Retina (tissue), 1 donor: ENCODE results near the gene IPO13.
A peak's percentile ranks its signal among the peaks of the same experiment; 100 is the strongest.

ENCODE experiments used
- DNase-seq: peaks from one replicate; pipeline ENCODE4 v3.0.0-alpha.2; 2016

Gene IPO13

DNA sequence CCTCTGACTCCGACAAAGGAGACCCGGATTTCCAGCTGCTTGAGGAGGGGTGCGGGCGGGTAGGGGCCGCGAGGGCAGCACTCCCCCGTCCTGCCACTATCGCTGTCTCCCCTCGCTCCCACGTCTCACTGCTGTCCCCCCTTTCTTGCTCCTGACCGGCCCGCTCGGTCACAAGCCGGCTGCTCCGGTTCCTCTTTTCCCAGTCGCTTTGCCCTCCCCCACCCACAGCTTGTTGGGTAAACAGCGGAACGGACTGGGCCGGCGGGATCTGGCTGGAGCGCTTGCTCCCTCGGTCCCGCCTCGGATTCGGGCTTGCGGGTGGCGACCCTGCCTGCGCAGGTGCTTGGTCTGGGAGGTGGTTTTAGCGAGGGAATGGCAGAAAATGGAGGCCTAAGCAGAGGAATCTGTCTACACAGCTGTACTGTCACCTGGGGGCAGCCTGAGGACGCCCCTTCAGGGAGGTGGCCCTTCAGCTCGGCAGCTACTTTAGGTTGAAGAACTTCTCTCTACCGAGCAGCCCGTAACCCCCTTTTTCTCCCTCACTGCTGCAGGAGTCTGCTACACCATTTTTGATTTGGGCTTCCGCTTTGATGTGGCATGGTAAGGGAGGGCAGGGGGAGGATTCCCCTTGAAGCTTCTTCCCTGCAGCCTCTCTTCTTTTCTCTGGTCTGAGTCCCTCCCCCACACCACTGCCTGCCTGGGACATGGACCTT, 28.7 kb downstream of the IPO13 start:
- no peak for DNase-seq

DNA sequence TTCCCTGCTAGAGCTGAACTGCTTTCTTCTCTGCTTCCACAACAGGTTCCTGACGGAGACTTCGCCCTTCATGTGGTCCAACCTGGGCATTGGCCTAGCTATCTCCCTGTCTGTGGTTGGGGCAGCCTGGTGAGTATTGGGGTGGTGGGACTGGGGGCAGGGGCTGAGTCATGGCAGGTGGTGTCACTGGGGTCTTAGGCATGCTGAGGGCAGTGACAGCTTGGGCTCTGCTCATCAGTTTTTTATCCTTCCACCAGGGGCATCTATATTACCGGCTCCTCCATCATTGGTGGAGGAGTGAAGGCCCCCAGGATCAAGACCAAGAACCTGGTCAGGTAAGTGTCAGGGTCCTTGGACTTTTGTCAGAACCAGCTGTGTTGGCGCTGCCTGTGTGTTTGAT, 29.3 kb downstream of the IPO13 start:
- DNase-seq = no peak

DNA sequence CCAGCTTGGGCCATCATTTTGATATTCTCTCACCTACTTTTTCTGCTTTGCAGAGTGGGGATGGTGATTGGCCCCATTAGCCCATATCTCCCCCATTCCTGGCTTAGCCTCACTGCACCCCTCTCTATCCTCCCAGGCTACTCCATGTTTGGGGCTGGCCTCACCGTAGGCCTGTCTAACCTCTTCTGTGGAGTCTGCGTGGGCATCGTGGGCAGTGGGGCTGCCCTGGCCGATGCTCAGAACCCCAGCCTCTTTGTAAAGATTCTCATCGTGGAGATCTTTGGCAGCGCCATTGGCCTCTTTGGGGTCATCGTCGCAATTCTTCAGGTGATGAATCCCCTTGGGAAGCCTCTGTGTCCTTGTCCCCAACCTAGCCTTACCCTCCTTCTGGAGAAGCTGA, 30.1 kb downstream of the IPO13 start:
- DNase-seq = no peak

DNA sequence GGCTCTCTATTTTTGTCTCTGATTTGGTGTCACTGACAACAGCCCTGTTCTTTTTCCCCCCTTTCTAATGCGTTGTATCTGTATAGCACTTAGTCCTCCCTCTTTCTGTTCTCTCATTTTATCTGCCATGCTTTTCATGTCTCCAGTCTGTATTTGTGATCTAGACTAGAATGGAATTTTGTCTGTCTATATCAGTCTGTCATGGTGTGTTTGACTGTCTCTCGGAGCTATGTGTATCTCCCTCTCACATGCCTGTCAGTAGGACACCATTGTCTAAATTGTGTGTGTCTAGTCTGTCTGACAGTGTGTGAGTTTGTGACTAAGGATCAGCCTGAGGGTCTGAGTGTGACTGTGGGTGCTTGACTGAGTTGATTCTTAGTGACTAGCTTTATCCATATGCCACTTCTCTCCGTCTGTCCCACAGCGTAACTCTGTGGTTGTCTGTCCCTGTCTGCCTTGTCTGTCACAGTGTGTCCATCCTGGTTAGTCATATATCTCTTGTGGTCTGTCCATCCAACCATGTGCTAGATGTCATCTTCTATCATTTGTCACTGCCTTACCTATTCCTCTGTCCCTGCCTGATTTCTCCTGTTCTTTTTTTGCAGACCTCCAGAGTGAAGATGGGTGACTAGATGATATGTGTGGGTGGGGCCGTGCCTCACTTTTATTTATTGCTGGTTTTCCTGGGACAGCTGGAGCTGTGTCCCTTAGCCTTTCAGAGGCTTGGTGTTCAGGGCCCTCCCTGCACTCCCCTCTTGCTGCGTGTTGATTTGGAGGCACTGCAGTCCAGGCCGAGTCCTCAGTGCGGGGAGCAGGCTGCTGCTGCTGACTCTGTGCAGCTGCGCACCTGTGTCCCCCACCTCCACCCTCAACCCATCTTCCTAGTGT, 30.9 kb downstream of the IPO13 start:
- DNase-seq = no peak

DNA sequence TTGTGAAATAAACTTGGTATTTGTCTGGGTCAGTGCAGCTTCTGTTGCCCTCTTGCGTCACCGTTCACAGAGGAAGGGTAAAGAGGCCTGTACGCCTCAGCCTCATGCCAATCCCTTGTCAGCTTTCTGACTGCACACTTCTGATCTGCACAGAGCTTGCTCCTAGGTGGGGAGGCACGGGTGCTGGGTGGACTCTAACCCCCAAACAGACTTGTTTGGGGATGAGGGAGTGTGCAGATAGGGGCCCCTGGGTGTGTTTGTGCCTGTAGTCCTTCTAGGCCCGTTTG, 31.5 kb downstream of the IPO13 start:
- no peak for DNase-seq

DNA sequence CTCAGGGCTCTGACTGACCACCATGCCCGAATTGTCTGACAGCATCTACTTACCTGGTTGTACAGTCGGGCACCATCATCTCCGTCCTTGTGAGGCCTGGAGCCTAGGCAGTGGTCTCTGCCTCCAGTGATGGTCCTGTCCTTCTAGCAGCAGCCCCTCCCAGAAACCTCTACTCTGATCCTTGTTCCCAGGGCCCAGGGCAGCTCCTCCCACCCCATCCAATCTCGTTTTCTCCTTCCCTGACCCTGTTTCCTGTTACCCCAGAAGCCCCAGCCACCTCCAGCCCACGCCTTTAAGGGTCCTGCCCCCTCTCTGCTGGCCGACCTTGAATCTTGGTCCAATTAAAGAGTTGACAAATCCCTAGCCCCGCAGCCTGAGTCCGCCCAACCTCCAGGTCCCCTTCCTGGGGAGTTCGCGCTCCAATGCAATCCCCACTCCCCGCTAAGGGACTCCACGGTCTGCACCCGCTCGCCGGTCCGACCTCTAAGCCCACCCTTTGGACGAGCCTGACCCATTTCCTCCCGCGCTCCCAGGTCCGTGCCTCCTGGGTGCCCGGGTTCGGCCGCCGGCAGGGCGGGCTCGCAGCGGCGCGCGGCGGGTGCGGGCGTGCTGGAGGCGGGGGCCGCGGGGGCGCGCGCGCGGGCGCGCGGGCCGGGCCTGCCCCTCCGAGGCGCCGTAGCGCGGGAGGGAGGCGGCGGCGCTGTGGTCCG, 32.0 kb downstream of the IPO13 start, which contains the start of gene B4GALT2:
Gene B4GALT2, plus strand, starts transcription at position 660 of the 710 bp plus-strand sequence. CDS start 1,951 bp downstream, outside the sequence.
- peak; percentile 71 for DNase-seq

DNA sequence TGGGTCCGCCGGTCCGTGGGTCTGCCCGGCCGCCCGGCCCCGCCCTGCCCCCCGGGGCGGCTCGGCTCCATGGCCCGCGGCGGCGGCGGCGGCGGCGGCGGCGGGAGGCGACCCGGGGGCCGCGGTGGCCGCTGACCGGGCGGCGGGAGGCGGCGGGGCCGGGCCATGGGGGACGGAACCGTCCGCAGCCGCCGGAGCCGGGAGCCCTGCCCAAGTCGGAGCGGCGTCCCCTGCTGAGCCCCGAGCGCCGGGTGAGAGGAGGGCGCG, 32.4 kb downstream of the IPO13 start:
- DNase-seq = no peak

DNA sequence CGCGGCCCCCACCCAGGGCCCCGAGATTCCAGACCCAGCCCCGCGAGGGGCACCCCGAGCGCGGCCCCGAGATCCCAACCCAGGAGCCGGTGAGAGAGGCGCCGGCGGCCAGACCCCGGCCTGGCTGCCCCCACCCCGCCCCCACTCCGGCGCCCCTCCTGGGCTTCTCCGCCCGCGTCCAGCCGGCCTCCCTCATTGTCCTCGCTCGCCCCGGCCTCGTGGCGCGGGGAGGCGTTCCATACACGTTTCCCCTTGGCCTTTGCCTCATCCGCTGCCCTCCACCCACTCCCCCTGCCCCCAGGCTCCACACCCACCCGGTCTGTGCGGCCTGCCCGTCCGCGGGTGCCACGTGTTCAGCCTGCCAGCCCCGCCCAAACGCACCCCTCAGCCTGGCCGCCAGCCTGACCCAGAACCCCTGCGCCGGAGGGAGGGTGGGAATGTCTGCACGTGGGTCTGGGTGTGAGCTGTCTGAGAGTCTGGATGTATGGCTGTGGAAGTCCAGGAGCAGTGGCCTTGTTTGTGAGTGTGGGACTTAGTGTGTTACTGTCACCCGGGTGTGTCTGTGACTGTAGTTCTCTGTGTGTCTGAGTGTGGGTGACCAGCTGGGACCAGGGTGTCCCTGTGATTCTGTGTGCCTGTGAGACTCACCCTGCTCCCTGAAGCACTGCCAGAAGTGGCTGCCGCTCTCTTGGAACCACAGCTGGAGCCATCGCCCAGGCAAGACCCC, 32.9 kb downstream of the IPO13 start:
- peak; percentile 75 for DNase-seq

DNA sequence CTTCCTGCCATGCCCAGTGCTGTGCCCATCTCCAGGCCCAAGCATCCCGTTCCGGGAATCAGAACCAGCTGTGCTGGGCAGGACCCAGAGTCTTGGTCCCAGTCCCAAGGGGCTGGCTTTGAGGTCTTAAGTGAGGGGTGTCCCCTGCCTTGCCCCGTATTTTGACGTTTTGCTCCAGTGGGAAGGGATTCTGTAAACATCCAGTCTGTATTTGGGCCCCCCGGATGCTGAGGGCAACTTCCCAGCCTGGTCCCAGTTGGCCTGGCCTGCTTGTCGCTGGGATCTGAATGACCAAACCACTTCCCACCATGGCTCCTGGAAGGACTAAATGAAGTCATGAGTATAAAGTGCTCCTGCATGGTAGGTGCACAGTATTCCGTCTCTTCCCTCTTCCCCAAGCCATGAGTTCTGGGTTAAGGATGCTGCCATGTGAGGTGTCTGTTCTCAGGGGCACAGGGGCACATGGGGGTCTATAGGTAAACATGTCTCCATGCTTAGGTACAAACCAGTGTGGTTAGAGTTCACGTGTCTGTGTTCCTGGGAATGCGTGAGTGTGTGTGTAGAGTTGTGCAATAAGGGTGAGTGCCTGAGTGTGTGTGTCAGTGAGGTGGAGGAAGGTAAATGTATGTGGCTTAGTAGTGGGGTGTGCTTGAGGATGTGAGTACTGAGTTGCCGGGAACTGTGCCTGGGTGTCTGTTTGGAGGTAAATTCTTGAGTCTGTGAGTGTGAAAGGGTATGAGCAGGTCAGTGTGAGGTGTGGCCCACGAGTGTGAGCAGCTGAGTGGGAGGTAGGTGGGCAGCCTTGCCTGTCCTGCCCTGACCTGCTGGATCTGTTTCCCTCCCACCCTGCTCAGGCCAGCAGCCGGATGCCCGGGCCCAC, 33.7 kb downstream of the IPO13 start:
- DNase-seq = peak; percentile 18

DNA sequence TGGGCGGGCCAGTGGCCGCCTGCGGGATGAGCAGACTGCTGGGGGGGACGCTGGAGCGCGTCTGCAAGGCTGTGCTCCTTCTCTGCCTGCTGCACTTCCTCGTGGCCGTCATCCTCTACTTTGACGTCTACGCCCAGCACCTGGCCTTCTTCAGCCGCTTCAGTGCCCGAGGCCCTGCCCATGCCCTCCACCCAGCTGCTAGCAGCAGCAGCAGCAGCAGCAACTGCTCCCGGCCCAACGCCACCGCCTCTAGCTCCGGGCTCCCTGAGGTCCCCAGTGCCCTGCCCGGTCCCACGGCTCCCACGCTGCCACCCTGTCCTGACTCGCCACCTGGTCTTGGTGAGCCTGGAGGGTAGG, 34.4 kb downstream of the IPO13 start:
- DNase-seq = no peak

DNA sequence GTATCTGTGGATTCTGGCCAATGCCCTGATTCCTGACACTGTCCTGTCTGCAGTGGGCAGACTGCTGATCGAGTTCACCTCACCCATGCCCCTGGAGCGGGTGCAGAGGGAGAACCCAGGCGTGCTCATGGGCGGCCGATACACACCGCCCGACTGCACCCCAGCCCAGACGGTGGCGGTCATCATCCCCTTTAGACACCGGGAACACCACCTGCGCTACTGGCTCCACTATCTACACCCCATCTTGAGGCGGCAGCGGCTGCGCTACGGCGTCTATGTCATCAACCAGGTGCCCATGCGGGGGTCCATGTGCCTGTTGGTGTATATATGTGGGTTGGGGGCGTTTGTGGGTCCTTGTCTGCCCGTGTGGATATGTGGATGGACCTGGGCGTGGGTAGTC, 34.9 kb downstream of the IPO13 start:
- DNase-seq = no peak

DNA sequence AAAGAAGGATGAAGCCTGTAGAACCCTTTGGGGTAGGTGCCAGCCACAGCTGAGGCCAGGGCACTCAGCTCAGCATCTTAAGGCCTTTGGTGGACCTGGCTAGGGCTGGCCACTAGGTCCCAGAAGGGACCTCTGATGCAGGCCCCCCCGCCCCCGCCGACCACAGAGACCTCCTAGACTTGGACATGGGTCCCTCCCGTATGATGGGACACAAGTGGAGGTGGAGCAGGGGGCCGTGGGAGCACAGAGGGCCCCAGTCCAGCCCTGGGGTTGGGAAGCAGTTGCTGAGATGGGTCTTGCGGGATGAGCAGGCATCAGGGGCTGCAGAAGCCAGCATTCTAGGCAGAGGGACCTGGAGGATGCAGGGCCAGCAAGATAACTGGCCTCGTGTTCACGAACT, 35.5 kb downstream of the IPO13 start:
- DNase-seq = no peak

DNA sequence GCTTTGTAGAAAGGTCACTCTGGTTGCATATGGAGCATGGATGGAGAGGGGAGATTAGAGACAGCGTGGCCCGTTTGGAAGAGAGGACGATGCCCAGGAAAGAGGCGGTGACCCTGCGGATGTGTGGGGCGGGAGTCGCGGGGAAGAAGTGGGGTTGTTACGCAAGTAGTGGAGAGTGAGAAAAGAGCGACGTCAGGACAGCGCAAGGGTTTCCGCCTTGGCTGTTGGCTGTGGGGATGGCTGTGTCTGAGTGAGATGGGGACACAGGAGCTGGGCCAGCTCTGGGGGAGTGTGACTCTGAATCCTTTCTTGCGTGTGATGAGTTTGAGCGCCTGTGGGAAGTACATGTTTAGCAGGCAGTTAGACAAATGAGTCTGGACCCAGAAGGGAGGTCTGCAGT, 36.1 kb downstream of the IPO13 start:
- no peak for DNase-seq

DNA sequence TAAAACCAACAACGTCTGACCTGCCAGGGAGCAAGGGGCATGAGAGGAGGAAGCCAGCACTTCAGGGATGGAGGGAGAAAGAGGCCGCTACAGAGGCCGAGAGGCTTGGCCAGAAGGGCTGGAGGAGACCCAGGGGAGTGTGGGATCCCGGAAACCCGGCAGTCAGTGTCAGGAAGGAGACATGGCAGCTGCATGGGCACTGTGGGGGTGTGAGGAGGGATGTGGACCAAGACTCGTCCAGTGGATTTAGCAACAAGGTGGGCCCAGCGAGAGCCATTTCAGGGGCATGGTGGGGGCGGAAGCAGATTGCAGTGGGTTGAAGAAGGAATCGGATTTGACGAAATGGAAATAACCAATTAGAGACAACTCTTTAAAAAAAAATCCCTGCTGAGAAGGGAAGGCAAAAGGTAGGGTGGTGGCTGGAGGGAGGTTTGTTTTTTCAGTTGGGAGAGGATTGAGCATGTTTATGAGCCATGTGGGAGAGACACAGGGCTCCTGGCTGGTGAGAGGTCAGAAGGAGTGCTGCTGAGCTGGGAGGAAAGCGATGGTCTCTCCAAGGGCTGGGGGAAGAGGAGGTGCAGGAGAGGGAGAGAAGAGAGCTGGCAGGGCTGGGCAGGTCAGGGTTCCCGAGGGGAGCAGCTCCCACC, 36.6 kb downstream of the IPO13 start:
- no peak for DNase-seq

DNA sequence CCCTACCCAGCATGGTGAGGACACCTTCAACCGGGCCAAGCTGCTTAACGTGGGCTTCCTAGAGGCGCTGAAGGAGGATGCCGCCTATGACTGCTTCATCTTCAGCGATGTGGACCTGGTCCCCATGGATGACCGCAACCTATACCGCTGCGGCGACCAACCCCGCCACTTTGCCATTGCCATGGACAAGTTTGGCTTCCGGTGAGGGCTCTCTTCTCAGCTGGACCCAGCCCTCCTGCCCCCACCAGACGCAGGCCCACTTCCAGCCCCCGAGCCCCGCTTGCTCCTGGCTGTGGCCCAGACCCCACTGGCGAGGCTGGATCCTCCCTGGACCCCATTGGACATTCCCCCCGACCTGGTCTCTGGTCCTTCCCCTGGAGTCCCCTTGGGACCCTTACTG, 38.1 kb downstream of the IPO13 start:
- no peak for DNase-seq

DNA sequence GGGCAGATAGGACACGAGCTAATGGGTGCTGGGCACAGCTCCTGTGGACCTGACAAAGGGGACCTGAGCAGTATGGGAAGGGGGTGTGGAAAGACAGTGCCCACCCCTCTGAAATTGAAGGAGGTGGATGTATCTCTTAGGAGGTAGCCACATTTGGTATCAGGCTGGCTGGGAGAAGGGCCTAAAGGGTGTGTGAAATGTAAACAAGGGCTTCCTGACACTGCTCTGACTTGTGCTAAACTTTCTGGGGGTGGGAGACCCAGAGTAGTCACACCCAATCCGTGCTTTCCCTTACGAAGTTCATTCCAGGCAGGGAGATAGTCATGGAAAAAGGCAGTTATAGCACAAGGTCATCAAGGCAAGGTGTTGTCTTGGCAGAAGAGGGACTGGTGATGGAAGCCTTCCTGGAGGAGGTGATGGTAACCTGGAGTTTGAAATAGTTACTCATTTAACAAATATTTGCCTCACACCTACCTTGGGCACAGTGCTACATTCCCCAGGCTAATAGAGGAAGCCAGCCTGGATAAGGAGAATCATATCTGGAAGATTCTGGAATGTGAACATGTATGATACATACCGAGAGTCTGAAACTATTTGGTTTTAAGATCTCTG, 39.3 kb downstream of the IPO13 start:
- no peak for DNase-seq

DNA sequence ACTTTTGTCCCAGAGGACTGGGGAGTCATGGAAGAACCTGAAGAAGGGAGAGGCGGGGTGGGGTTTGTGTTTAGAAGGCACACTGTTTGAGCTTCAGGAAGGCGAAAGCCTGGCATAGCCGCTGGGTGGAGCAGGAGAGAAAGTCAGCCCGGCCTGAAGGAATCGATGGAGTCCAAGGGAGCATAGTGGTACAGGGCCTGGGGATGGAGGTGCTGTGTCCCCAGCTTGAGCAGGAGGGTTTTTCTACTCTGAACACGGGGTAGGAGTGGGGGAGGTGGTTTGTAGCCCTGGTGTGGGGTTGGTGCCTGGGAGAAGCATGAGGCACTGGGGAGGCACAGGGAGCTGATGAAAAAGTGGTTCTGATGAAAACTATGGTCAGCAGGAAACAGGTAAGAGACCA, 40.0 kb downstream of the IPO13 start:
- no peak for DNase-seq

DNA sequence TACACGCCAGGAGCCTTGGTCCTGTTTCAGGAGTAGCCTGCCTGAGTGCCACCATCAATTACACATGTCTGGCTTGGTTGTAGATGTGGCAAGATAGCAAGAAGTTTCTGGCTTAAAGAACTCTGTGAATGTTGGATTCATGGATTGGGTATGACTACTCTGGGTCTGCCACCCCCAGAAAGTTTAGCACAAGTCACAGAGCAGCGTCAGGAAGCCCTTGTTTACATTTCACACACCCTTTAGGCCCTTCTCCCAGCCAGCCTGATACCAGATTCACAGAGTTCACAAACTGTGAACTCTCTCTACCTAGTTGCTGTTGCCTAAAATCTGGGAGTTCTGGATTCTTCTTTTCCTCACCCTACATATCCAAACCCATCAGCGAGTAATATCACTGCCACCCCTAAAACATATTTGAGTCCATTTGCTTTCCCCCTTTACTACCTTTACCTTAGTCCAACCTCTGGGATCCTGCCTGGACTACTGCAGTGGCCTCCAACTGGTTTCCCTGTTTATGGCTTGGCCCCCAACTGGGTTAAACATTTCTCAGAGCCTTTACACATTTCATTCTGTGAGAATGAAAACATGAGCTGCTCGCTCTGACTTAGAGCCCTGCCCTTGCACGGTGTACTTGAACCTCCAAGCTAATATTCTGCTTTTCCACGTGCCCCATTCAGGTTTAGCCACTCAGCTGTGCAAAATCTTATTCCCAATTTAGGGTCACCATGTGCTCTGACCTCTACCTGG, 40.6 kb downstream of the IPO13 start:
- no peak for DNase-seq

DNA sequence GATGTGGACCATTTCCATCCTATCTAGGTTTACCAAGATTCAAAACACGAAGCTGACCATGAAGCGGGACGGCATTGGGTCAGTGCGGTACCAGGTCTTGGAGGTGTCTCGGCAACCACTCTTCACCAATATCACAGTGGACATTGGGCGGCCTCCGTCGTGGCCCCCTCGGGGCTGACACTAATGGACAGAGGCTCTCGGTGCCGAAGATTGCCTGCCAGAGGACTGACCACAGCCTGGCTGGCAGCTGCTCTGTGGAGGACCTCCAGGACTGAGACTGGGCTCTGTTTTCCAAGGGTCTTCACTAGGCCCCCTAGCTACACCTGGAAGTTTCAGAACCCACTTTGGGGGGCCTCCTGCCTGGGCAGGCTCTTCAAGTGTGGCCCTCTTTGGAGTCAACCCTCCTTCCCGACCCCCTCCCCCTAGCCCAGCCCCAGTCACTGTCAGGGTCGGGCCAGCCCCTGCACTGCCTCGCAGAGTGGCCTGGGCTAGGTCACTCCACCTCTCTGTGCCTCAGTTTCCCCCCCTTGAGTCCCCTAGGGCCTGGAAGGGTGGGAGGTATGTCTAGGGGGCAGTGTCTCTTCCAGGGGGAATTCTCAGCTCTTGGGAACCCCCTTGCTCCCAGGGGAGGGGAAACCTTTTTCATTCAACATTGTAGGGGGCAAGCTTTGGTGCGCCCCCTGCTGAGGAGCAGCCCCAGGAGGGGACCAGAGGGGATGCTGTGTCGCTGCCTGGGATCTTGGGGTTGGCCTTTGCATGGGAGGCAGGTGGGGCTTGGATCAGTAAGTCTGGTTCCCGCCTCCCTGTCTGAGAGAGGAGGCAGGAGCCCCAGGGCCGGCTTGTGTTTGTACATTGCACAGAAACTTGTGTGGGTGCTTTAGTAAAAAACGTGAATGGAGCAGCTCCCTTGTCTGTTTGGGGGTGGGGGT, 43.8 kb downstream of the IPO13 start:
- no peak for DNase-seq

DNA sequence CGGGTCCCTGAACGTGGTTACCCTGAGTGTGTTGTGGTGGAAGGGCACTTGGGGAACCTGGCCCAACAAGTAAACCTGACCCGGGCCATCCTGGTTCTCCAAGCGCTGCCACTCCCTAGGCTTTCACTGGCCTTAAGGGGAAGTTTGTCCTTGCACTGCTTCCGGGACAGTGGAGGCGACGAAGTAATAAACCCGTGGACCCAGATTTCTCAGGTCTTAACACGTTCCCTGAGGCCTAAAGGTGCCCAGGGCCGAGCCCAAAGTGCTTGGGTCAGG, 44.4 kb downstream of the IPO13 start:
- no peak for DNase-seq
